ENCODE results near the gene ADAMTS9.

- TF ChIP-seq CTCF (conservative IDR thresholded peaks at IDR 0.05) (no peak), EZH2 (IDR thresholded peaks at IDR 0.05; ENCODE audit: low read depth) (no peak)
Observed at GRCh38 chr3:64667138-64667537, 20.7 kb downstream of the ADAMTS9 start.

All from PC-9 (cell line).